SK-N-MC (cell line): ENCODE data around the gene FAM184A.

Experiments
- DNase-seq: peaks from one replicate; pipeline ENCODE4 v3.0.0-alpha.2; 2011; ENCODE audit warnings: low read depth, low spot score
- H3K27ac ChIP-seq: fragments of 200-600 bp; sonication (generic); 2 replicates; pipeline ENCODE4 v1.5.1; 2016; ENCODE audit warnings: mixed run types
- H3K36me3 ChIP-seq: fragments of 200-600 bp; sonication (generic); 2 replicates; pipeline ENCODE4 v1.6.1; 2017; ENCODE audit warnings: antibody characterized with exemption, low read length, mixed read lengths; ENCODE audit not compliant: insufficient read depth
- H3K4me3 ChIP-seq: fragments of 200-600 bp; sonication (generic); 2 replicates; pipeline ENCODE4 v1.5.1; 2016
- H3K9ac ChIP-seq: fragments of 200-600 bp; sonication (generic); 2 replicates; pipeline ENCODE4 v1.8.0; 2017; ENCODE audit warnings: mixed run types, mixed read lengths; ENCODE audit not compliant: insufficient read length
- H3K9me3 ChIP-seq: fragments of 200-600 bp; sonication (generic); 2 replicates; pipeline ENCODE4 v1.6.1; 2017; ENCODE audit warnings: low read depth, mild to moderate bottlenecking, antibody characterized with exemption, low read length, moderate library complexity, mixed read lengths
- EZH2 ChIP-seq: fragments of 200-600 bp; sonication (generic); IDR thresholded peaks from one replicate; pipeline ENCODE4 v1.6.1; 2017; ENCODE audit warnings: antibody characterized with exemption
- FOXP2 ChIP-seq: optimal IDR thresholded peaks from 2 replicates; pipeline ENCODE3; 2011; ENCODE audit warnings: mild to moderate bottlenecking, moderate library complexity; ENCODE audit not compliant: insufficient read depth; ENCODE audit errors: extremely low read length, control extremely low read depth
- POLR2AphosphoS5 ChIP-seq: IDR thresholded peaks from 2 replicates; pipeline ENCODE4 v1.6.1; 2012; ENCODE audit warnings: mild to moderate bottlenecking, low read depth, low read length, borderline replicate concordance

FAM184A gene

DNA sequence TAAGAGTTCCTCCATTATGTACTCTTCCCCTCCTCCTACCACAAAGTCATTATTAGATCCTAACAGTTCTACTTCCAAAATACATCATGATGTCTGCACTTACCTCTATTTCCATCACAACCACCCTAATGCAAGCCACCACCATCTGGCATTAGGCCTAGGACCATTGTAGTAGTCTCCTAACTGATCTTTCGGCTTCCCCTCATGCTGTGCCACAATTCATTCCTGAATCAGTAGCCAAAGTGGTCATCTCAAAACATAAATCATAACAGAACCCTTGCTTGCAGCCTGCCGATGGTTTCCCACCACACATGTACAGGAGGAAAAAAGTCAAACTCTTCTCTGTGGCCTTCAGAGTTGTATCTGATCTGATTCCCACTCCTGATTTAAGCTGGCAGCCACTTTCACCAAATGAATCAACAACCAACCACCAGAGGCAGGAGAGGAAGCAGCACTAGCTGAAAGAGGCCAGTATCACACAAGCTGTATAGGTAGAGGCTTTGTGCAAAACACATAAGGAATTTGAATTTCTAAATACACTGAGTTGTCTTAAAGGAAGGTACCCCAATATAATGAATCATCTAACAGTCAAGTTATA is 26.1 kb downstream of the FAM184A start:
- Histone ChIP-seq H3K36me3 (no peaks in the 10 kb centered on the region), H3K4me3 (no peak overlapping the region), H3K9me3 (no peaks in the 10 kb centered on the region), H3K27ac (no peak overlapping the region), H3K9ac (no peak overlapping the region)
- no peak for DNase-seq
- no peak for TF ChIP-seq POLR2AphosphoS5
- TF ChIP-seq FOXP2 = no peak
- TF ChIP-seq EZH2 = no peak

DNA sequence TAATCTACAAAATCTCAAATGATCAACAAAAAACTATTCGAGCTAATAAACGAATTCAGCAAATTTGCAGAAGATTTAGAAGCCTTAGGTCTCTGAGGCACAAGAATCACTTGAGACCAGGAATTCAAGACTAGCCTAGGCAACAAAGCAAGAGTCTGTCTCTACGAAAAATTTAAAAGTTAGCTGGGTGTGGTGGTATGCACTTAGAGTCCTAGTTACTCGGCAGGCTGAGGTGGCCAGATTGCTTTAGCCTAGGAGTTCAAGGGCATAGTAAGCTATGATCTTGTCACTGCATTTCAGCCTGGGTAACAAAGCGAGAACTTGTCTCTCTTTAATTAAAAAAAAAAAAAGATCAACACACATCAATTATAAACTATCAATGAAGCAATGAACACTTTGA is 34.2 kb downstream of the FAM184A start:
- H3K27ac ChIP-seq = no peak overlapping the region
- no peak for DNase-seq
- TF ChIP-seq FOXP2 (no peak), POLR2AphosphoS5 (no peak), EZH2 (no peak)
- no peak overlapping the region for H3K9ac ChIP-seq
- H3K4me3 ChIP-seq = no peak overlapping the region
- H3K9me3 ChIP-seq = no peaks in the 10 kb centered on the region
- no peaks in the 10 kb centered on the region for H3K36me3 ChIP-seq

DNA sequence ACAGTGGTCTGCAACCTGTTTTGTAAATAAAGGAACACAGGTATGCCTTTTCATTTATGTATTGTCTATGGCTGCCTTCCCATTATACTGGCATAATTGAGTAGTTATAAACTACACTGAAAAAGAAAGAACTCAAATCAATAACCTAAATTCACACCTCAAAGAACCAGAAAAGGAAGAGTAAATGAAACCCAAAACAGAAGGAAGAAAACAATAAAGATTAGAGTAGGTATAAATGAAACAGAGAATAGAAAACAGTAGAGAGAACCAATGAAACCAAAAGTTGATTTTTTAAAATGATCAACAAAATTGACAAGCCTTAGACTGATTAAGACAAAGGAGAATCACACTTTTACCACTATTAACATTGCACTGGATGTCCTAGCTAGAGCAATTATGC is 34.7 kb downstream of the FAM184A start:
- Histone ChIP-seq H3K4me3 (no peak overlapping the region), H3K9ac (no peak overlapping the region), H3K9me3 (no peaks in the 10 kb centered on the region), H3K36me3 (no peaks in the 10 kb centered on the region), H3K27ac (no peak overlapping the region)
- DNase-seq = no peak
- TF ChIP-seq FOXP2 (no peak), POLR2AphosphoS5 (no peak), EZH2 (no peak)

DNA sequence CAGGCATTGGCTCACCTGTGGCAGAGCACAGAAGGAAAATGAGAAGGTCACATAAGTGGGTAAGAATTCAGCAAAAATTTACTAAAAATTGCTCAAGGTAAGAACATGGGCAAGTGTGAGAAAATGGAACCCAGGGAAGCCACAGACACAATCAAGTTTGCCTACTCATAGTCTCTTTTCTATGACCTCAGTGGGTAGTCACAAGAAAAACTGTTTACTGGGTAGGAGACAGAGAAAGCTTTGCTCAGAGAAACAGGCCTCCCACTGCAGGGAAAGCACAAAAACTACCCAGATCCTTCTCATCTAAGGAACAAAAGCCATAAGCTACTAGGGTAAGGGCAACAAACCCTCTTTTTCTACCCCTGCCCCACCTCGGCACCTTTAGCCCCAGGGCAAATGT is 35.2 kb downstream of the FAM184A start:
- Histone ChIP-seq H3K9me3 (no peaks in the 10 kb centered on the region), H3K9ac (no peak overlapping the region), H3K4me3 (no peak overlapping the region), H3K27ac (no peak overlapping the region), H3K36me3 (no peaks in the 10 kb centered on the region)
- DNase-seq = no peak
- TF ChIP-seq POLR2AphosphoS5 (no peak), FOXP2 (no peak)

DNA sequence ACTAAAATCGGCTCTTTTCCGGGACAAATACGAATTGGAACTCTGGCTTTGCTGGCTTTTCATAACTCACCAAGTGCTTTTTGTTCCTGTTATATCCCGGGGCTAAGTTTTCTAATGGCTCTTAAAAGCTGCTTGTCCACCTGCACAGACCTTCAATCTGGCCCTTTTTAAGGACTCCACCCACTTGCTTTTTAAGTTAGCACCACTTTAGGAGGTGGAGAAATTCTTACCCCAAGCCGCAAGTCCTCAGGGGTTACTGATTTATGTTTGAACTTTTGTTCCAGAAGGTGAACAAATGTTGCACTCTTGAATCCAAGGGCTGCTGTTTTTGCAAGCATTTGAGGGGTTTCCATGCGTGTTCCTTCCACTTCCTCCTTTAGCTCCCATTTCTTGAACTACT is 37.8 kb downstream of the FAM184A start:
- Histone ChIP-seq H3K36me3 (no peaks in the 10 kb centered on the region), H3K9me3 (no peaks in the 10 kb centered on the region), H3K27ac (no peak overlapping the region), H3K9ac (no peak overlapping the region), H3K4me3 (no peak overlapping the region)
- no peak for TF ChIP-seq FOXP2
- TF ChIP-seq POLR2AphosphoS5 = no peak
- no peak for TF ChIP-seq EZH2
- DNase-seq = no peak

DNA sequence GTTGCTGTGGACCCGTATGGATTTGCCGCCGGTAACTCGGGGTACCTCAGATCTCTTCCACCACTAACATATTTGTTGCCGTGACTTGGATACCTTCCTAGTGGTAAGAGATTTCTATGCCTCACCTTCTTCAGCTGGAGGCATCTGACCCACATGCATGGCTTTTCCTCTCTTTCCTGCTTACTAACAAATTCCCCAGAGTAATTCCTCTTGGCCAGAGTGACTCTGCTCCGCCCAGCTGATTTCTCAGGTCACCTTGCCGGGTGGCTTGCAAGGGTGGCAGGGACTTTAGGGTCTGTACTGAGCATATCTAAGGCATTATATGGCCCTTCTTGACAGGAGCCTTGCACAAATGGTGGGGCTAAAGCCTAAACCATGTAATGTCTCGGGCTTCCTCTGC is 38.2 kb downstream of the FAM184A start:
- TF ChIP-seq FOXP2 (no peak), POLR2AphosphoS5 (no peak), EZH2 (no peak)
- DNase-seq = no peak
- no peak overlapping the region for H3K4me3 ChIP-seq
- no peaks in the 10 kb centered on the region for H3K36me3 ChIP-seq
- no peak overlapping the region for H3K9ac ChIP-seq
- no peak overlapping the region for H3K27ac ChIP-seq
- no peaks in the 10 kb centered on the region for H3K9me3 ChIP-seq

DNA sequence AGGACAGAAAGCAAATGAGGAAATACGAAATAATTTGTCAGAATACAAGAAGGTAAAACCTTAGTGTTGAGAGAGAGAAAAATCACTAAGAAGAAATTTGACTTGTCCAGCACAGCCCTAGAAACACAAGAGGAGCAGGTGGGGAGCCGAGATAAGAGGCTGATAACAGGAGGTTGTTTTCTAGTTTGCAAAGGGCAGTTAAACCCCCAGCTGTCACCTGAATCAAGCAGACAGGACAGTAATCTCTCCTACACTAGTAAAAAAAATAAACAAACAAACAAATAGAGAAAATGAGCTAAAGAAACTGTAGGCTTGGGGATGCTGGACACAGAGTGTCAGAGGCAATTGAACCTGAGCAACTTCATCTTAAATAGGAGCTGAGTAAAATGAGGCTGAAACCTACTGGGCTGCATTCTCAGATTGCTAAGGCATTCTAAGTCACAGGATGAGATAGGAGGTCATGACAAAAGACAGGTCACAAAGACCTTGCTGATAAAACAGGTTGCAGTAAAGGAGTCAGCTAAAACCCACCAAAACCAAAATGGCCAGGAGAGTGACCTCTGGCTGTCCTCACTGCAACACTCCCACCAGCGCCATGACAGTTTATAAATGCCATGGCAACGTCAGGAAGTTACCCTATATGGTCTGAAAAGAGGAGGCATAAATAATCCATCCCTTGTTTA is 40.4 kb downstream of the FAM184A start:
- no peak for DNase-seq
- Histone ChIP-seq H3K9me3 (no peaks in the 10 kb centered on the region), H3K36me3 (no peaks in the 10 kb centered on the region), H3K4me3 (no peak overlapping the region), H3K27ac (no peak overlapping the region), H3K9ac (no peak overlapping the region)
- TF ChIP-seq POLR2AphosphoS5 = no peak
- no peak for TF ChIP-seq EZH2
- TF ChIP-seq FOXP2 = no peak

DNA sequence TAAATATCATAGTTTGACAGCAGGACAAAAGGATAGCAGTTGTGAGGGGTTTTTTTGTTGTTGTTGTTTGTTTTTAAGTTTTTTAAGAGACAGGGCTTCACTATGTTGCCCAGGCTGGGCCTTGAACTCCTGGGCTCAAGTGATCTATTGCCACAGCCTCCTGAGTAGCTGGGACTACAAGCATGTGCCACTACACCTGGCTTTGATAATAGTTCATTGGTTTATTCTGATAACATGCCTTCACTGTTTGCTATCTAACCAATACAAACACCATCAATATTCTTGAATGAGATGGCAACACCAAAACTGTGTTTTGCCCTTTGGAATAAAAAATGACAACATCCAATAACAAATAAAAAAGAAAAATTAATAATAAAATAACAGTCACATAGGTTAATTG is 41.2 kb downstream of the FAM184A start:
- H3K27ac ChIP-seq = no peak overlapping the region

More for the DNA sequence above, 41.2 kb downstream of the FAM184A start:
- Histone ChIP-seq H3K9ac (no peak overlapping the region), H3K4me3 (no peak overlapping the region), H3K36me3 (no peaks in the 10 kb centered on the region), H3K9me3 (no peaks in the 10 kb centered on the region)
- TF ChIP-seq EZH2 (no peak), FOXP2 (no peak), POLR2AphosphoS5 (no peak)
- no peak for DNase-seq
